ENCODE measurements around the gene SPR. TPM values are rescaled to one million over a fixed set of nuclear protein-coding genes. Genes with fewer than 3 reads are reported as not detected.
A peak's percentile ranks its signal among the peaks of the same experiment; 100 is the strongest.

Gene SPR
- total and polyA plus RNA-seq, 2 of the 13 experiments (the other 11 are each of a cell fraction or from before 2014, with no cell fraction given) = 34.0 to 96.0 TPM

DNA sequence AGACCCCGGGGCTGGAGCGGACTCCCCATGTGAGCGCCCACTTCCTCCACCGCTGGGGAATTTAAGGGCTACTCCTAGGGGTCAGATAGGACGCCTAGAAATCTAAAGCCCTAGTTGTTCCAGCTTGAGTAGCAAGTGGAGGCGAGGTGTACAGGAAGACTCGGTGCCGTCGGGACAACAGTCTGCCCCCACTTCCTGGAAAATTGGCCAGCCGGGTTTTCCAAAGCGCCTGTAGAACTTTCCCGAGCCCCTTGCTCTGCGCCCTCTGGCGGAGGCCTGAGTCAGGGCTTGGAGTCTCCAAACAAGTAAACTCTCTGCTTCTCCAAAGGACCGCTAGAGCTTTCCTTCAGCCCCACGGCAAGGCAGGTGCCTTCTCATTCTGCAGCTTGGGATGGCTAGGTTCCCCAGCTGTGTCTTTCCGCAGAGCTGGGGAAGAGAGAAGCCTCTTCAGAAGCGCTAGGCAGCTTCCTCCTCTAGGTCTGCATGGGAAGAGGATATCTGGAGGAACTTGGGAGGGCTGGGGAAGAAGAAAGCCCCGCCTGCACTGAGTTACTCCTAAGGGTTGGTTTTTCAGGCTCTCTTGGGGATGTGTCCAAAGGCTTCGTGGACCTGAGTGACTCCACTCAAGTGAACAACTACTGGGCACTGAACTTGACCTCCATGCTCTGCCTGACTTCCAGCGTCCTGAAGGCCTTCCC lies 681 bp downstream of the SPR start (continued):
- TF ChIP-seq, protein P1, sequence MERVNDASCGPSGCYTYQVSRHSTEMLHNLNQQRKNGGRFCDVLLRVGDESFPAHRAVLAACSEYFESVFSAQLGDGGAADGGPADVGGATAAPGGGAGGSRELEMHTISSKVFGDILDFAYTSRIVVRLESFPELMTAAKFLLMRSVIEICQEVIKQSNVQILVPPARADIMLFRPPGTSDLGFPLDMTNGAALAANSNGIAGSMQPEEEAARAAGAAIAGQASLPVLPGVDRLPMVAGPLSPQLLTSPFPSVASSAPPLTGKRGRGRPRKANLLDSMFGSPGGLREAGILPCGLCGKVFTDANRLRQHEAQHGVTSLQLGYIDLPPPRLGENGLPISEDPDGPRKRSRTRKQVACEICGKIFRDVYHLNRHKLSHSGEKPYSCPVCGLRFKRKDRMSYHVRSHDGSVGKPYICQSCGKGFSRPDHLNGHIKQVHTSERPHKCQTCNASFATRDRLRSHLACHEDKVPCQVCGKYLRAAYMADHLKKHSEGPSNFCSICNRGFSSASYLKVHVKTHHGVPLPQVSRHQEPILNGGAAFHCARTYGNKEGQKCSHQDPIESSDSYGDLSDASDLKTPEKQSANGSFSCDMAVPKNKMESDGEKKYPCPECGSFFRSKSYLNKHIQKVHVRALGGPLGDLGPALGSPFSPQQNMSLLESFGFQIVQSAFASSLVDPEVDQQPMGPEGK (CRISPR knock-in tag; IDR thresholded peaks at IDR 0.05) = peak; percentile 77
- TF ChIP-seq RELA (CRISPR knock-in tag; IDR thresholded peaks at IDR 0.05) (no peak), ZNF547 (CRISPR knock-in tag; IDR thresholded peaks at IDR 0.05) (peak; percentile 63), NR2F1 (CRISPR knock-in tag; IDR thresholded peaks at IDR 0.05) (peak; percentile 23 to 46; a peak in 1 of 4 replicates), SOX13 (IDR thresholded peaks at IDR 0.05) (no peak), SOX13 (CRISPR knock-in tag; conservative IDR thresholded peaks at IDR 0.05 in 1 of 2, IDR thresholded peaks at IDR 0.05 in 1 of 2) (peak in 1 of 2 experiments; percentile 68; a peak in 2 of 4 replicates), EED (CRISPR knock-in tag; IDR thresholded peaks at IDR 0.05) (peak; percentile 77), ZBTB3 (CRISPR knock-in tag; IDR thresholded peaks at IDR 0.05; ENCODE audit: borderline replicate concordance, low read depth) (no peak), EHMT2 (IDR thresholded peaks at IDR 0.05; ENCODE audit: borderline replicate concordance, low read depth, low read length) (no peak)
- TF ChIP-seq, protein P2, sequence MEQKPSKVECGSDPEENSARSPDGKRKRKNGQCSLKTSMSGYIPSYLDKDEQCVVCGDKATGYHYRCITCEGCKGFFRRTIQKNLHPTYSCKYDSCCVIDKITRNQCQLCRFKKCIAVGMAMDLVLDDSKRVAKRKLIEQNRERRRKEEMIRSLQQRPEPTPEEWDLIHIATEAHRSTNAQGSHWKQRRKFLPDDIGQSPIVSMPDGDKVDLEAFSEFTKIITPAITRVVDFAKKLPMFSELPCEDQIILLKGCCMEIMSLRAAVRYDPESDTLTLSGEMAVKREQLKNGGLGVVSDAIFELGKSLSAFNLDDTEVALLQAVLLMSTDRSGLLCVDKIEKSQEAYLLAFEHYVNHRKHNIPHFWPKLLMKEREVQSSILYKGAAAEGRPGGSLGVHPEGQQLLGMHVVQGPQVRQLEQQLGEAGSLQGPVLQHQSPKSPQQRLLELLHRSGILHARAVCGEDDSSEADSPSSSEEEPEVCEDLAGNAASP (CRISPR knock-in tag; IDR thresholded peaks at IDR 0.05; ENCODE audit: borderline replicate concordance) = peak; percentile 68
- TF ChIP-seq, protein P3, sequence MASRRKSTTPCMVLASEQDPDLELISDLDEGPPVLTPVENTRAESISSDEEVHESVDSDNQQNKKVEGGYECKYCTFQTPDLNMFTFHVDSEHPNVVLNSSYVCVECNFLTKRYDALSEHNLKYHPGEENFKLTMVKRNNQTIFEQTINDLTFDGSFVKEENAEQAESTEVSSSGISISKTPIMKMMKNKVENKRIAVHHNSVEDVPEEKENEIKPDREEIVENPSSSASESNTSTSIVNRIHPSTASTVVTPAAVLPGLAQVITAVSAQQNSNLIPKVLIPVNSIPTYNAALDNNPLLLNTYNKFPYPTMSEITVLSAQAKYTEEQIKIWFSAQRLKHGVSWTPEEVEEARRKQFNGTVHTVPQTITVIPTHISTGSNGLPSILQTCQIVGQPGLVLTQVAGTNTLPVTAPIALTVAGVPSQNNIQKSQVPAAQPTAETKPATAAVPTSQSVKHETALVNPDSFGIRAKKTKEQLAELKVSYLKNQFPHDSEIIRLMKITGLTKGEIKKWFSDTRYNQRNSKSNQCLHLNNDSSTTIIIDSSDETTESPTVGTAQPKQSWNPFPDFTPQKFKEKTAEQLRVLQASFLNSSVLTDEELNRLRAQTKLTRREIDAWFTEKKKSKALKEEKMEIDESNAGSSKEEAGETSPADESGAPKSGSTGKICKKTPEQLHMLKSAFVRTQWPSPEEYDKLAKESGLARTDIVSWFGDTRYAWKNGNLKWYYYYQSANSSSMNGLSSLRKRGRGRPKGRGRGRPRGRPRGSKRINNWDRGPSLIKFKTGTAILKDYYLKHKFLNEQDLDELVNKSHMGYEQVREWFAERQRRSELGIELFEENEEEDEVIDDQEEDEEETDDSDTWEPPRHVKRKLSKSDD (CRISPR knock-in tag; IDR thresholded peaks at IDR 0.05; ENCODE audit: low read depth) = no peak
- TF ChIP-seq, protein P4, sequence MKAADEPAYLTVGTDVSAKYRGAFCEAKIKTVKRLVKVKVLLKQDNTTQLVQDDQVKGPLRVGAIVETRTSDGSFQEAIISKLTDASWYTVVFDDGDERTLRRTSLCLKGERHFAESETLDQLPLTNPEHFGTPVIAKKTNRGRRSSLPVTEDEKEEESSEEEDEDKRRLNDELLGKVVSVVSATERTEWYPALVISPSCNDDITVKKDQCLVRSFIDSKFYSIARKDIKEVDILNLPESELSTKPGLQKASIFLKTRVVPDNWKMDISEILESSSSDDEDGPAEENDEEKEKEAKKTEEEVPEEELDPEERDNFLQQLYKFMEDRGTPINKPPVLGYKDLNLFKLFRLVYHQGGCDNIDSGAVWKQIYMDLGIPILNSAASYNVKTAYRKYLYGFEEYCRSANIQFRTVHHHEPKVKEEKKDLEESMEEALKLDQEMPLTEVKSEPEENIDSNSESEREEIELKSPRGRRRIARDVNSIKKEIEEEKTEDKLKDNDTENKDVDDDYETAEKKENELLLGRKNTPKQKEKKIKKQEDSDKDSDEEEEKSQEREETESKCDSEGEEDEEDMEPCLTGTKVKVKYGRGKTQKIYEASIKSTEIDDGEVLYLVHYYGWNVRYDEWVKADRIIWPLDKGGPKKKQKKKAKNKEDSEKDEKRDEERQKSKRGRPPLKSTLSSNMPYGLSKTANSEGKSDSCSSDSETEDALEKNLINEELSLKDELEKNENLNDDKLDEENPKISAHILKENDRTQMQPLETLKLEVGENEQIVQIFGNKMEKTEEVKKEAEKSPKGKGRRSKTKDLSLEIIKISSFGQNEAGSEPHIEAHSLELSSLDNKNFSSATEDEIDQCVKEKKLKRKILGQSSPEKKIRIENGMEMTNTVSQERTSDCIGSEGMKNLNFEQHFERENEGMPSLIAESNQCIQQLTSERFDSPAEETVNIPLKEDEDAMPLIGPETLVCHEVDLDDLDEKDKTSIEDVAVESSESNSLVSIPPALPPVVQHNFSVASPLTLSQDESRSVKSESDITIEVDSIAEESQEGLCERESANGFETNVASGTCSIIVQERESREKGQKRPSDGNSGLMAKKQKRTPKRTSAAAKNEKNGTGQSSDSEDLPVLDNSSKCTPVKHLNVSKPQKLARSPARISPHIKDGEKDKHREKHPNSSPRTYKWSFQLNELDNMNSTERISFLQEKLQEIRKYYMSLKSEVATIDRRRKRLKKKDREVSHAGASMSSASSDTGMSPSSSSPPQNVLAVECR (CRISPR knock-in tag; IDR thresholded peaks at IDR 0.05; ENCODE audit: borderline replicate concordance) = no peak; the same call in 1 of the 2 replicates
- TF ChIP-seq, protein P5, sequence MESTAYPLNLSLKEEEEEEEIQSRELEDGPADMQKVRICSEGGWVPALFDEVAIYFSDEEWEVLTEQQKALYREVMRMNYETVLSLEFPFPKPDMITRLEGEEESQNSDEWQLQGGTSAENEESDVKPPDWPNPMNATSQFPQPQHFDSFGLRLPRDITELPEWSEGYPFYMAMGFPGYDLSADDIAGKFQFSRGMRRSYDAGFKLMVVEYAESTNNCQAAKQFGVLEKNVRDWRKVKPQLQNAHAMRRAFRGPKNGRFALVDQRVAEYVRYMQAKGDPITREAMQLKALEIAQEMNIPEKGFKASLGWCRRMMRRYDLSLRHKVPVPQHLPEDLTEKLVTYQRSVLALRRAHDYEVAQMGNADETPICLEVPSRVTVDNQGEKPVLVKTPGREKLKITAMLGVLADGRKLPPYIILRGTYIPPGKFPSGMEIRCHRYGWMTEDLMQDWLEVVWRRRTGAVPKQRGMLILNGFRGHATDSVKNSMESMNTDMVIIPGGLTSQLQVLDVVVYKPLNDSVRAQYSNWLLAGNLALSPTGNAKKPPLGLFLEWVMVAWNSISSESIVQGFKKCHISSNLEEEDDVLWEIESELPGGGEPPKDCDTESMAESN (CRISPR knock-in tag; conservative IDR thresholded peaks at IDR 0.05) = no peak; the same call in 1 of the 2 replicates
- TF ChIP-seq, protein P6, sequence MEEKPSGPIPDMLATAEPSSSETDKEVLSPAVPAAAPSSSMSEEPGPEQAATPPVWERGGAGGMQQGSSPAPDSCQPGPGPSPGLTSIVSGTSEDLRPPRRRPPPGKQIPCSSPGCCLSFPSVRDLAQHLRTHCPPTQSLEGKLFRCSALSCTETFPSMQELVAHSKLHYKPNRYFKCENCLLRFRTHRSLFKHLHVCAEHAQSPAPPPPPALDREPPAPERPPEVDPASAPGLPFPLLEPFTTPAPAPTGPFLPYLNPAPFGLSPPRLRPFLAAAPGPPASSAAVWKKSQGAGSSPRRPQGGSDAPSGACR (CRISPR knock-in tag; IDR thresholded peaks at IDR 0.05) = 0 out of 2 replicates have a peak, but pooled peaks have one; percentile 17
